GM12801 (cell line): ENCODE measurements around the gene BTBD17.

Source experiments
- CTCF ChIP-seq: IDR thresholded peaks from one replicate; pipeline ENCODE4 v1.5.1; 2011; ENCODE audit warnings: control low read depth; ENCODE audit not compliant: insufficient read length; ENCODE audit errors: extremely low read depth

BTBD17 gene

GRCh38 chr17:74337834-74338500 lies 23.7 kb downstream of the BTBD17 start:
- no peak for TF ChIP-seq CTCF

- no peak for TF ChIP-seq CTCF
These were observed 25.4 kb downstream of the BTBD17 start for GRCh38 chr17:74336307-74336706.

GRCh38 chr17:74335529-74336062 lies 26.1 kb downstream of the BTBD17 start:
- no peak for TF ChIP-seq CTCF

- TF ChIP-seq CTCF = no peak
These were observed 27.2 kb downstream of the BTBD17 start for GRCh38 chr17:74334393-74335039.

- TF ChIP-seq CTCF = no peak
These were observed 28.8 kb downstream of the BTBD17 start for GRCh38 chr17:74332763-74333283.

- no peak for TF ChIP-seq CTCF
These were observed 29.5 kb downstream of the BTBD17 start for GRCh38 chr17:74332017-74332650.

GRCh38 chr17:74330446-74330845 lies 31.2 kb downstream of the BTBD17 start:
- no peak for TF ChIP-seq CTCF
